HepG2 (cell line): ENCODE measurements around the gene ABCB10. TPM values are rescaled to one million over a fixed set of nuclear protein-coding genes. Genes with fewer than 3 reads are reported as not detected.
"Not testable (repeated sequence)": the region's sequence is repeated elsewhere in the genome, so short reads cannot be mapped to it uniquely, and the experiment has no call there.

Source experiments
- ATAC-seq: fragments of 200-7000 bp; cut with Tn5 transposase; 3 replicates; pipeline ENCODE4 v1.9.1; 2020; ENCODE audit warnings: mild to moderate bottlenecking, moderate library complexity
- BruUV-seq: library from RNA; stranded (reverse); fragments of 400-500 nt; replicated peaks from 2 replicates; lab custom pipeline; 2021; lab: Mats Ljungman, UMichigan
- CTCF ChIA-PET: fragments of 300-600 bp; formaldehyde crosslinking; extraction: SDS; loops from one replicate; lab custom pipeline; 2021; ENCODE audit warnings: low total read pairs, inconsistent platforms, low intra/inter-chr PET ratio; lab: Yijun Ruan, JAX
- POLR2A ChIA-PET: fragments of 350-600 bp; sonication (Branson Sonifier 250); formaldehyde crosslinking; loops from one replicate; lab custom pipeline; 2020; ENCODE audit warnings: antibody characterized with exemption, inconsistent platforms; lab: Yijun Ruan, JAX
- DNase-seq: peaks from one replicate; pipeline ENCODE4 v3.0.0-alpha.2; 2015; ENCODE audit warnings: low spot score
- FAIRE-seq: peaks from 3 replicates; lab custom pipeline; 2011; peaks lifted over from hg19 to GRCh38; lab: Jason Lieb, UNC
- H2AFZ ChIP-seq: one replicate; pipeline ENCODE4 v1.6.1; 2011; ENCODE audit warnings: low read length, inconsistent platforms
- H3K27ac ChIP-seq: fragments of 300-600 bp; 3 replicates; pipeline ENCODE4 v1.8.0; 2011; ENCODE audit warnings: mixed run types, mild to moderate bottlenecking, mixed read lengths, low read length, inconsistent platforms; ENCODE audit not compliant: insufficient read depth; ENCODE audit errors: extremely low read length
- H3K27me3 ChIP-seq, 2 experiments: fragments of 200-600 bp in 1 of 2; 2 replicates in 1 of 2; 3 replicates in 1 of 2; pipeline versions ENCODE4 v1.6.0 to v1.8.0; 2011; ENCODE audit warnings: low read length in 2 of 2, mild to moderate bottlenecking in 2 of 2, moderate library complexity in 2 of 2, inconsistent platforms in 1 of 2; ENCODE audit not compliant: insufficient read depth in 2 of 2, control insufficient read depth in 1 of 2
- H3K36me3 ChIP-seq, 2 experiments: fragments of 200-600 bp in 1 of 2; replicated peaks in 1 of 2; 2 replicates in 1 of 2; 3 replicates in 1 of 2; pipeline versions ENCODE4 v1.5.1 to v1.8.0; 2011; ENCODE audit warnings: low read length in 2 of 2, inconsistent platforms in 1 of 2; ENCODE audit not compliant: insufficient read depth in 2 of 2, control insufficient read depth in 1 of 2
- H3K4me1 ChIP-seq: 2 replicates; pipeline ENCODE4 v1.5.1; 2012; ENCODE audit warnings: low read length, inconsistent platforms; ENCODE audit not compliant: insufficient read depth
- H3K4me2 ChIP-seq: 2 replicates; pipeline ENCODE4 v1.6.0; 2011; ENCODE audit warnings: low read depth, low read length, inconsistent platforms
- H3K4me3 ChIP-seq, 3 experiments: fragments of 200-600 bp in 1 of 3; sonication (generic), shearing (Covaris generic) in 1 of 3; replicated peaks in 1 of 3; 2 replicates each; pipeline ENCODE4 v1.5.1; 2011 to 2016; ENCODE audit warnings: low read length in 3 of 3, inconsistent platforms in 2 of 3, low read depth in 2 of 3, mild to moderate bottlenecking in 2 of 3, control low read depth in 1 of 3, mixed read lengths in 1 of 3; ENCODE audit not compliant: insufficient read depth in 1 of 3
- H3K79me2 ChIP-seq: one replicate; pipeline ENCODE4 v1.6.1; 2011; ENCODE audit warnings: low read length, inconsistent platforms; ENCODE audit not compliant: insufficient read depth
- H3K9ac ChIP-seq: 2 replicates; pipeline ENCODE4 v1.6.0; 2011; ENCODE audit warnings: mild to moderate bottlenecking, low read depth, low read length, inconsistent platforms; ENCODE audit not compliant: insufficient read depth
- H3K9me3 ChIP-seq: 2 replicates; pipeline ENCODE4 v1.5.1; 2012; ENCODE audit warnings: mild to moderate bottlenecking, low read length
- H4K20me1 ChIP-seq: 2 replicates; pipeline ENCODE4 v1.6.0; 2011; ENCODE audit warnings: inconsistent platforms, mild to moderate bottlenecking, low read length, moderate library complexity; ENCODE audit not compliant: insufficient read depth
- CREB1 ChIP-seq, 2 experiments: fragments of 450-650 bp in 1 of 2; IDR thresholded peaks; 2 replicates each; pipeline ENCODE4 v1.6.1; 2016 to 2017; ENCODE audit warnings: control low read depth in 1 of 2, mild to moderate bottlenecking in 1 of 2, missing compliant biosample characterization in 1 of 2, missing genetic modification characterization in 1 of 2
- KLF13 ChIP-seq: sonication (generic); formaldehyde crosslinking; IDR thresholded peaks from 2 replicates; pipeline ENCODE4 v1.4.0; 2020; ENCODE audit warnings: mild to moderate bottlenecking, missing genetic modification reagents
- LBX2 ChIP-seq: sonication (generic); formaldehyde crosslinking; IDR thresholded peaks from 2 replicates; pipeline ENCODE4 v1.5.0; 2020; ENCODE audit warnings: missing genetic modification reagents, mild to moderate bottlenecking, borderline replicate concordance
- MTA1 ChIP-seq: sonication (generic); formaldehyde crosslinking; IDR thresholded peaks from 2 replicates; pipeline ENCODE4 v1.4.0; 2020; ENCODE audit warnings: missing genetic modification reagents, mild to moderate bottlenecking, borderline replicate concordance
- NCOR1 ChIP-seq: fragments of 200-600 bp; sonication (generic); IDR thresholded peaks from 2 replicates; pipeline ENCODE4 v1.7.0; 2017; ENCODE audit warnings: antibody characterized with exemption, low read length, borderline replicate concordance
- POGZ ChIP-seq: sonication (generic); formaldehyde crosslinking; IDR thresholded peaks from 2 replicates; pipeline ENCODE4 v1.4.0; 2020; ENCODE audit warnings: mild to moderate bottlenecking, missing genetic modification reagents
- SOX6 ChIP-seq, 2 experiments: fragments of 450-650 bp in 1 of 2; sonication (generic) in 1 of 2; formaldehyde crosslinking in 1 of 2; IDR thresholded peaks; 2 replicates each; pipeline versions ENCODE4 v1.4.0 to v1.6.1; 2017 to 2020; ENCODE audit warnings: antibody characterized with exemption in 1 of 2, mild to moderate bottlenecking in 1 of 2, missing genetic modification reagents in 1 of 2
- TCF7L2 ChIP-seq: IDR thresholded peaks from 2 replicates; pipeline ENCODE4 v1.6.1; 2011; ENCODE audit warnings: mild to moderate bottlenecking, low read depth, low read length, moderate library complexity
- ZBTB14 ChIP-seq: sonication (generic); formaldehyde crosslinking; IDR thresholded peaks from 2 replicates; pipeline ENCODE4 v1.4.0; 2020; ENCODE audit warnings: missing genetic modification reagents
- ZNF597 ChIP-seq: sonication (generic); formaldehyde crosslinking; IDR thresholded peaks from 2 replicates; pipeline ENCODE4 v1.5.0; 2020; ENCODE audit warnings: missing genetic modification reagents
- ZNF747 ChIP-seq: sonication (generic); formaldehyde crosslinking; IDR thresholded peaks from 2 replicates; pipeline ENCODE4 v1.8.1; 2023; ENCODE audit warnings: missing genetic modification reagents, mild to moderate bottlenecking, borderline replicate concordance
- ZSCAN9 ChIP-seq: IDR thresholded peaks from 2 replicates; pipeline ENCODE4 v1.6.1; 2016; ENCODE audit warnings: borderline replicate concordance
- WGBS: methylation state at CpG from one replicate; pipeline ENCODE4 v1.1.6; 2017; ENCODE audit warnings: low lambda C conversion rate; 5-methylcytosine and 5-hydroxymethylcytosine counted together
- in situ Hi-C: cut with HindIII; loops from 2 replicates; pipeline ENCODE4 v1.10.0; 2017; ENCODE audit warnings: low pct_unique_long_range_greater_than_20kb; ENCODE audit not compliant: extremely low pct_ligation_motif_present
- intact Hi-C: fragments of 100-400 bp; cut with micrococcal nuclease; formaldehyde crosslinking; loops from one replicate; pipeline ENCODE4 v1.10.0; 2022; ENCODE audit not compliant: unreplicated experiment
- polyA plus RNA-seq, 8 experiments: library from polyadenylated mRNA; depleted of rRNA in 3 of 8; stranded (reverse) in 7 of 8; unstranded in 1 of 8; fragments of >200 nt; fragmentation: Illumina TruSeq in 4 of 8; extraction: Trizol in 4 of 8; gene quantifications; 2 replicates each; pipeline versions ENCODE4 v1.2.1 to v1.2.3, GENCODE V29; 2011 to 2016; ENCODE audit warnings: low read depth in 4 of 8, missing spikeins in 1 of 8, mixed read lengths in 1 of 8; ENCODE audit not compliant: insufficient read depth in 1 of 8
- total RNA-seq, 5 experiments: library from RNA; depleted of rRNA; stranded (reverse); fragments of >200 nt; fragmentation: Illumina TruSeq; extraction: Trizol; gene quantifications; 2 replicates each; pipeline ENCODE4 v1.2.3, GENCODE V29; 2016; ENCODE audit warnings: low read depth in 1 of 5

Gene ABCB10
- total and polyA plus RNA-seq, 2 of the 13 experiments (the other 11 are each of a cell fraction or from before 2014, with no cell fraction given) = 11.2 to 28.9 TPM

- no peak for TF ChIP-seq ZBTB14 (CRISPR knock-in tag)
- no peak for TF ChIP-seq CREB1 (IDR thresholded peaks at IDR 0.05)
- no peak for TF ChIP-seq CREB1 (CRISPR knock-in tag; IDR thresholded peaks at IDR 0.05)
- TF ChIP-seq, all 625 proteins: peak for 0
Observed at GRCh38 chr1:229478852-229479251, 79.7 kb downstream of the ABCB10 start (continued).

- H3K27ac ChIP-seq, H3K79me2 ChIP-seq, H2AFZ ChIP-seq, in situ Hi-C loops, CTCF ChIA-PET, BruUV-seq, H3K4me1 ChIP-seq, H3K9ac ChIP-seq, intact Hi-C loops, FAIRE-seq, H3K4me2 ChIP-seq, H4K20me1 ChIP-seq, H3K9me3 ChIP-seq, POLR2A ChIA-PET, H3K4me3 ChIP-seq, ATAC-seq, DNase-seq, H3K27me3 ChIP-seq: not testable (repeated sequence)
- peaks cover 18 to 74% of the 10 kb centered on the region in 2 experiments; a peak in 4 of 5 replicates for H3K36me3 ChIP-seq
- WGBS = 98% methylated on average over 13 of the region's 13 CpGs
Observed at GRCh38 chr1:229475859-229476258, 82.6 kb downstream of the ABCB10 start.

GRCh38 chr1:229474509-229474908 is 84.0 kb downstream of the ABCB10 start:
- 100% methylated on average over 2 of the region's 2 CpGs for WGBS
- H3K4me1 ChIP-seq = no peaks in the 10 kb centered on the region
- H3K27me3 ChIP-seq = no peaks in the 10 kb centered on the region
- CTCF ChIA-PET = no interaction called here
- POLR2A ChIA-PET = no interaction called here
- no peak overlapping the region for H2AFZ ChIP-seq
- no peak for ATAC-seq
- H3K9me3 ChIP-seq = no peaks in the 10 kb centered on the region
- H4K20me1 ChIP-seq = no peaks in the 10 kb centered on the region
- BruUV-seq = no TSS peak
- no peaks in the 10 kb centered on the region for H3K79me2 ChIP-seq
- H3K27ac ChIP-seq = no peak overlapping the region
- no peak for FAIRE-seq
- H3K4me2 ChIP-seq = no peak overlapping the region
- in situ Hi-C loops (no loop called here), intact Hi-C loops (no loop called here)
- DNase-seq = no peak
- H3K4me3 ChIP-seq = no peak overlapping the region
- H3K9ac ChIP-seq = no peak overlapping the region
- peaks cover 19 to 74% of the 10 kb centered on the region in 2 experiments; a peak in 4 of 5 replicates for H3K36me3 ChIP-seq
- TF ChIP-seq MTA1 (CRISPR knock-in tag) (no peak), KLF13 (no peak), POGZ (CRISPR knock-in tag) (no peak), NCOR1 (no peak), TCF7L2 (no peak), ZNF597 (CRISPR knock-in tag) (no peak), ZNF747 (CRISPR knock-in tag) (no peak), ZSCAN9 (CRISPR knock-in tag) (no peak), SOX6 (IDR thresholded peaks at IDR 0.05) (no peak), SOX6 (CRISPR knock-in tag; IDR thresholded peaks at IDR 0.05) (no peak), LBX2 (CRISPR knock-in tag) (no peak)
